SW 1271 (cell line): ENCODE results near the gene TNNI3K.

Experiments used
- DNase-seq, 2 experiments: peaks; one replicate each; lab custom pipeline; 2025; lab: John Stamatoyannopoulos, UW

Gene TNNI3K

DNA sequence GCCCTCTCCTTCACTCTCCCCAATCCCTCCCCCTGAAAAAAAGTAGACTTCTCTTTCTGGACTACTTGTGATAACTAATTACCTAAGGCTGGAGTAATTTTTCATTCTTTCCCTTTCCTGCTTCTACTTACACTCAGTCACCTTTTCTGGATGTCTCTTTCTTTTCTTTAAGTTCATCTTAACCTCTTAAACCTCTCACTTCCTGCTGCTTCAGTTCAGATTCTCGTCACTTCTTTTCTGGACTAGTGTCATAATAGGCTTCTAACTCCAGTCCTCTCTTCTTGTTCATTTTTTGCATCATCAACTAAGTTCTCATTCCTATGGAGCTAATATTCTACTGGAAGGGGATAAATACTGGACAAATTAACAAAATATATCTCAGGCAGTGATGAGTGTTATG is 201.8 kb downstream of the TNNI3K start:
- DNase-seq = no peak

DNA sequence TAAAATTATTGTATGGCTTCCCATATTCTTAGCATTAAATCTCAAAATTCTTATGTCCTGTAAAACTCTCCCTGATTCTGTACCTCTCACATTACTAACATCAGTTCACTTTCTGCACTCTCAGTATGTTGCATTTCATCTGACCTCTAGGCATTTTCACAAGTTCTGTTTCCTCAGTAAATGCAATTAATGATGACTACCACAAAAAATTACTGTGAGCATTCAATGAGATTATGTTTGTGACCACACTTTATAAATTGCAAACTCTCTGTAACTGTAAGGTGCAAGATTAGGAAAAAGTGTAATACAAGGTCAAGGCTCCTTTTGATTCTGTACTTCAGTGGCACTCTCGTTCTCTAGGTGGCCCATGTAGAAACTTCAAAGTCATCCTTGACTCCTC is 216.8 kb downstream of the TNNI3K start:
- DNase-seq = no peak

DNA sequence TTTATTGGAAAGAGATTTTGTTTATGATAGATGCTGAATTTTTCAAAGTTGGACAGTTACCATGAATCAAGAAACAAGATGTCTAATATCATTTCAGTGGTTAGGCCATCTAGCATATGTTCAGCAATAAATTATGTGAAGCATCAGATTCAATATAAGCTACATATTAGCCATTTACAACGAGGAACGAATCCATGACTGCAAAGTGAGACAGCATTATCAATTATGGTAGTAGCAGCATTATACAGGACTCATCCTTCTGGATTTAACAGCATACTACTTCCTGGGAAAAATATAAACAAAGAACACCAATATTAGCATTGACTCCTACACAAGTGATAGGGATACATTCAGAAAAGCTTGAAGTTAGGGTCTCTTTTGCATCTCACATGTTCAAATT is 218.1 kb downstream of the TNNI3K start:
- DNase-seq = no peak

DNA sequence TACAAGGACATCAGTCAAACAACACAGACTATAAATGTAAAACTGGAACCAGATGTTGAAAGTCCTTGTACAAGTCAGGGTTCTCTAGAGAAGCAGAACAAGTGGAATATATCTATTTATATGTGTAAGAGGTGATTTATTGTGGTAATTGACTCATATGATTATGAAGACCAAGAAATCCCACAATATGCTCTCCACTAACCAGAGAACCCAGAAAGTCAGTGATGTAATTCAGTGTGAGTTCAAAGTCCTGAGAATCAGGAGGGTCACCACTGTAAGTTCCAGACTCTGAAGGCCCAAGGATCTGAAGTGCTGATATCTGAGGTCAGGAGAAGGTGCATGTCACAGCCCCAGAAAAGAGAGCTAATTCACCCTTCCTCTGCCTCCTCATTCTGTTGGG is 220.2 kb downstream of the TNNI3K start:
- no peak for DNase-seq

DNA sequence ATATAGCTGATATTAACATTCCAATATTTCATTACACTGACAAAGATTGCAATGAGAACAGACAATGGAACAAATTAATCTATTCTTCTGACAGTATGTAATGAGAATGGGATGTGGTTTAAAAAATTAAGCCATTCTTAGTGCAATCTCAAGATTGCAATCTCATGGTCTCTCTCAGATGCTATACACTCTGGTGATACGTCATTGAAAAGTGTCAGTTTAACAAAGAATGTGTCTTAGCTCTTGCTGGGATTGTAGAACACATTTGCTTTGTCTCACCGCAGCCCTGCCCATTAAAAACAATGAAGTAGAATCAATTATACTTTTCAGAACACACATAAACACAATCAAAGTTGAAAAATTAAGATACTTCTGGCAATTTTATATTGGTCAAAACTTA is 222.1 kb downstream of the TNNI3K start:
- no peak for DNase-seq

DNA sequence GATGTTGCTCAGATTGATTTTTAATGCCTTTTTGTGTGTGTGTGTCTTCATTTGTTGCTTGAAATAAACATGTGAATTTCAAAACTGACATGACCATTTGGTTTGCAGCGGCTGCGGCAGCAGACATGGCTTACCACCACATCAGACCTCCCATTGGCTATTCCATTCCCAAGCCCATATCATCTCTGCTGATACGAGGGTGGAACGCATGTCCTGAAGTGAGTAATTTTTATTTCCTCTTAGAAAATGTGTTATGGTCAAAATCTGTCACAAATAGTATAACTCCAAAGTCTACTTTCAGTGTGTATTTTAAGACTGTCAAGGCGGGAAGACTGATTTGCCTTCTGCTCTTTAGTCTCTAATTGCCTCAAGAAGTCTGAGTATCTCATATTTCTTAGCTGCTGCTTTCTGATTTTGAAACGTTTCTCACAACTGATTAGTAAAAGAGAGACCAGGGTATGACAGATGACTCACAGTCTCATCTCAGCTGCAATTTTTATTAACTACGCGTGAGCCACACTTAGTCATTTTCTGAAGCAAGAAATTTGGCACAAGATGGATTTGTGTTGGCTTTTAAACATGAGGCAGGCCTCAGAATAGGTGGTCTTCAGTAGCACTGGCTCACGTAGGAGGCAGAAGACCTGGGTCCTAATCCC is 228.3 kb downstream of the TNNI3K start:
- no peak for DNase-seq

DNA sequence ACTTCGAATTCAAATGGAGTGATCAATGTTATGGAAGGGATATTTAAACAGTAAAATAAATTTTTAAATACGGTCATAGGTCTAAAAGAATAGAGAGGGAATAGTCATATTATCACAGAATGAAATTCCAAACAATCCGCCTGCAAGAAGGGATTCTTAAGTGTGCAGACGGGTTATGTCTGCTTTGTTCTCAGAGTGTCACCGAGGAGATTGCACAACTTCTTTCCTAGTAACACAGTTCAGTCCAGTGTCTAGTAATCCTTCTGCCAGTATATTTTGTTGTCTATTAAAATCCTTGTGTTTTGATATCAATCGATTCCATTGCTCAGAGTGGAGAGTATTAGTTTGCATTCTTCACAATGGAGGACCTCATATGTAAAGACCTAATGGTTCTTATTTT is 228.8 kb downstream of the TNNI3K start:
- DNase-seq = no peak

DNA sequence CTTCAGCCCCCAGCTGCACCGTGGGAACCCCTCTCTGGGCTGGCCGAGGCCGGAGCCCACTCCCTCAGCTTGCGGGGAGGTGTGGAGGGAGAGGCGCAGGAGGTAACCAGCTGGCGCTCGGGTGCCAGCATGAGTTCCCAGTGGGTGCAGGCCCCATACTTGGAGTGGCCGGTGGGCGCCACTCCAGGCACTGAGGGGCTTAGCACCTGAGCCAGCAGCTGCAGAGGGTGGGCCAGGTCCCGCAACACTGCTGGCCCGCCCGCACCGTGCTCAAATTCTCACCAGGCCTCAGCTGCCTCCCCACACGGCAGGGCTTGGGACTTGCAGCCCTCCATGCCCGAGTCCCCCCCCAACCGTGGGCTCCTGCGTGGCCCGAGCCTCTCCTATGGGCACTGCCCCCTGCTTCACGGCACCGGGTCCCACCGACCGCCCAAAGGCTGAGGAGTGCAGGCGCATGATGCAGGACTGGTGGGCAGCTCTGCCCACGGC is 230.1 kb downstream of the TNNI3K start:
- no peak for DNase-seq

DNA sequence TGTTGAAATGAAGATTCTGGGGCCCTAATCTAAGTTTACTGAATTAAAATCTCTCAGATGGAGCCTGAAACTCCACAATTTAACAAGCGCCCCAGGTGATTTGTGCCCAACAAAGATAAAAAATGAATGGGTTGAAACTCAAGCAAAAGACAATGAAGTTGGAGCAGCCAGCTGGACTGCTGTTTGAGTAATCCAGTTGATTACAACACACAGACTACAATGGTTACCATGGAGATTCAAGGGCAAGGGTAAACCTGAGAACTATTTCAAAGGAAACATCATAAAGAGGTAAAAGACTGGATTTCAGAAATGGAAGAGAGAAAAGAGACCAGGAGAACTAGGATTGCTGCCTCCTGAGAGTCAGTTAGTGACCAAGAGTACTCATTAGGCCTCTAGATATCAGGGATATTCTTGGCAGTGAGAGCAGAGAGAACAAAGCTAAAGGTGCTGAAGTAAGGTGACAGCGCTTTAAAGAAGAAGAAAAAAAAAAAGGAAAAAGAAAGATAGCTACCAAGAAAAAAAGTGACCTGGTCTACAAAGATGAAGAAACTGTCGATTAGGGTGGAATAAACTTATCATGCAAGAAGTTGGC is 232.7 kb downstream of the TNNI3K start:
- DNase-seq = no peak

DNA sequence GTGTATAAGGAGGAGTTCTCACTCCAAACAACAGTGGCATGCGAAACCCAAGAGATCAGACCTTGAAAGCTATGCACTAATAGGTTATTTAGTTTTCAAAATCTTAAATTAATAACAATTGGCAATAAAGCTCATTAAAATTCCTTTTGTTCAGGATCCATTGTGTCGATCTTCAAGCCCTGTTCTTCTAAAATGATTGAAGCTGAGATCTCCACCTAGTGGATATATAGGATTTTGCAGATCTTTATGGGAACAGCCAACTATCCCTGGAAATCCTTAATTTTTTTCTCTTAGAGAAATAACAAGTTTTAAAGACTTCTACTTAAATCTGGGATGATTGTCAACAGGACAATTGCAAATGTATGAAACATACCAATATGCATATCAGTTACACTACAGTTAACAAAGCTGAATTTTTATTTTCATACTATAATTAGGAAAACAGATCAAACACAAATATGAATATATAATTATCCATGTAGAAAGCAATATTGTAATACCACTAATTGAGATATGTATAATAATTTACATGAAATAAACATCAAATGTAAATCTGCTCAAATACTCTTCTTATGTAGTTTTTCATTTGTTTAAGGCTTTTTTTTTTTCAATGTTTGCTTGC is 233.9 kb downstream of the TNNI3K start:
- DNase-seq = peak in 1 of 2 experiments; percentile 42

DNA sequence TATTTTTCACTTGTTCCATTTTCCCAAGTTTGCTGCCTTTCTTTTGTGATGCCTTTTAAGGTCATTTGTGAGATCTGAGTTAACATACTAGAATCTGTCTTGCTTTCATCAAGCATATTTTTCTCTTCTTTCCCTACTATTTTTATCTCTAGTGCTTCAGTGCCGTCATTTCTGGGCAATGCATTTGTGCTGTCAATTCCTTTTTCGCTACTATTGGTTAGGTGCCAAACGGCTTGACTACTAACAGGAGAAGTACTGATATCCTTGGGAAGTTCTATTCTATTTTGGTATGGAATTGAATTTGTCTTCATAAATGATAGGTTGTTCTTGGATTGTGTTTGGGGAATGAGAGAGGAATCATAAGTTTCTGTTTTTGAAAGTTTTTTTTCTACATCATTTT is 235.1 kb downstream of the TNNI3K start:
- DNase-seq = no peak

DNA sequence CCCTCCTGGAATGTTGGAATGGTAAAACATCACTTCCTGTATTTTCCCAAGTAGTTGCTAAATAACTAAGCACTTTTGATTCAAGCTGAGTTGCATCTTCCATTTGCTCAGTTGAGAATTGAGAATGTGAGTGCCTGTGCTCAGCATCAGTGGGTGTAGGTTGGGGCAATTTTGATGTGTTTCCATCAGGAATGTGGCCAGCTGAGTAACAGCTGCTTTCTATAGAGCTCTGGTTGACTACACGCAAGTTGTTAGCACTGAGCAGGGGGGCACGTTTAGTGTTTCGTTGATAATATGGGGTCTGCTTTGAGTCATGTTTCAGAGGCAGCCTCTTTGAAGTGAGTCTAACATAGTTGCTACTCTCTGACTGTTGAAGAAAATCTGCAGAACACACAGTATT is 235.7 kb downstream of the TNNI3K start:
- no peak for DNase-seq

DNA sequence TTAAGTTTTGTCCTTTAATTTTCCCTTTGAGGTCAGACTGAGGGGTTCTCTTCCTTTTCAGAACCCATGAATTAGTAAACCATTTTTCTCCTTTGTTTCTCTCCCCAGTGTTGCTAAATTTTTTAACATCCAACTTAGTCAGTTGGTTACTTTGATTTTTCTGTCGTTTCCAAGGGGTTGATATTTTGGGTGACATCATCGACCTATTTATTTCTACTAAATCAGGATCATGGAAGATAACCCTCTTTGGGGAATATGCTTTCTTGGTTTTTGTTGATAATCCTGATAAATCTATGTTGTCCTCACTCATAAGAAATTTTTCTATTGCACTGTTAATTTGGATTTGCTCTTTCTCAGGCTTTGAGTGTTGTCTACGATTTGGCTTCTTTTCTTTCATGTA is 236.3 kb downstream of the TNNI3K start:
- no peak for DNase-seq

DNA sequence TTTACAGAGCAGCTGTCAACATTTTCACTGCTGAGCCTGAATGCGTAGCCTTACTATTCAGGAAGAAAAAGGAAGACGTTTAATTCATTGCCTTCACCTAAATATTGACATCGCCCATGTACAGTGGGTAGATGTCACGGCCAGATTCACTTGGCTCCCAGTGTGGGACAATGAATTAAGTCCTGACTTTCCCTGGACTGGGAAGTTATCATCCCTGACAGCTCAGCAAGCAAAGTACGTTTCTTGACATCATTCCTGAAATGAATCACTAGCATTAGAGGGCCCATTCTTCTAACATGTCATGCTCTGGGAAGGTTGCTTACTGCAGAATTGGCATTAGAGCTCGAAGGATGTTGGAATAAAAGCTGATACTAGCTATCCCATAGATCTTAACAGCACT is 239.4 kb downstream of the TNNI3K start:
- DNase-seq = no peak

DNA sequence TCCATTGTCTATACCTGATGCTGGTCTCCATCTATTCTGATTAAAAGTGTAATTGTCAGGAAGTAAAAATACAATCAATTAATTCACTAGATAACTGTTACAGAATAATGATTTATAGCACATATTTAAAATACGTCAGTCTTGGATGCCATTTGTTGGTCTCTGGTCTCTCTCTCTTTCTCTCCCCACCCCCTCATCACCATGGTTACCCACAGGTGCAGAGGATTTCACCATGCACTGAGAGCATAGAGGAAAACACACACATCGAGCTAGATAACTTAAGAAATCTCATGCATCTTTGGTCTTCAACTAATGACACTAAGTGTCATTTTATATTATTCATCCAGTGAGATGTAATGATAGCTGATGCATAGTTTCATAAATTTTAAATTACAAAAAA is 243.8 kb downstream of the TNNI3K start:
- no peak for DNase-seq

DNA sequence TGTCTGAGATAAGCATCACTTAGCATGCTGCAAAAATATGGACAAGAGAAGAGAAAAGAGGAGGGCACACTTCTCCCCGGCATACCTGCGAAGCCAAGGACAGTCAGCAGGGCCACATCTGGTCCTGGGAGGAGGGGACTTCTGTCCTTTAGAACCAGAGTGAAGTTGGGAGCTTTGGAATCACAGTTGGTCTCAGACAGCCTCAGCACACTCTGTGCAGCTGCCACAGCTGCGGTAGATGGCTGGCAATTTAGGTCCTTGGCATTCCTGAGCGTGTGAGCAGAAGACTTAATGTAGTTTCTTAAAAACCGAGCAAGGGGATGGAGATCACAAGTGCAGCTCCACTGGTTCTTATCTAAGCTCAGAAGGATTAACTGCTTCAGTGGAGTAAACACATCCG is 244.9 kb downstream of the TNNI3K start:
- DNase-seq = no peak

DNA sequence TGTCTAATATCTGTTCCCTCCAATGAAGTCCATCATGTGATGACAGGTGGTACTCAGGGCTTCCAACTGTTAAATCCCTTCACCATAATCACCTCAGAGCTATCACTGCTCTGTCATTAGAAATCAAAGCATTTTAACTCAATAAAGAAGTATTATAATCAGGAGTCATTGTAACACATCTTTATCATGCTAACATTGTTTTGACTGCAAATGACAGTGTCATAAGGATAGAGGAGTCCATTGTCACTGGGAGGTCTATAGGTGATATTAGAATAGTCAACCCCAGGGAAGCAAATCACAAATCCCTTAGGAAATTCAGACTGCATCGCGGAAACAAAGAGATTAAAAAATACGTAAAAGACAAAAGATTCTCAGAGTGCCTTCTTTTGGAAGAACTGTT is 246.4 kb downstream of the TNNI3K start:
- no peak for DNase-seq

DNA sequence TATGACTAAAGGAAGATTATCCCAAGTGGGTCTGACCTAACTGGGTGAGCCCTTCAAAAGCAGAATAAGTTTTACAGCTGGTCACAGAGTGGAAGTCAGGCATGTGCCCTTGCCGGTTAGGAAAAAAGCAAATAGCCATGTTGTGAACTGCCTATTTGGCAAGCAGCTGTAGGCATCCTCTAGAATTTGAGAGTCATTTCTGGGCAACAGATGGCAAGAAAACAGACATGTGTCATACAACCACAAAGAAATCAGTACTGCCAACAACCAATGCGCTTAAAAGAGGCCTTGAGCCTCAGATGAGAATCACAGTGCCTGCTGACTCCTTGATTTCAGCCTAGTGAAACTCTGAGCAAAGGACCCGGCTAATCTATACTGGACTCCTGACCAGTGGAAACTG is 250.4 kb downstream of the TNNI3K start:
- no peak for DNase-seq

DNA sequence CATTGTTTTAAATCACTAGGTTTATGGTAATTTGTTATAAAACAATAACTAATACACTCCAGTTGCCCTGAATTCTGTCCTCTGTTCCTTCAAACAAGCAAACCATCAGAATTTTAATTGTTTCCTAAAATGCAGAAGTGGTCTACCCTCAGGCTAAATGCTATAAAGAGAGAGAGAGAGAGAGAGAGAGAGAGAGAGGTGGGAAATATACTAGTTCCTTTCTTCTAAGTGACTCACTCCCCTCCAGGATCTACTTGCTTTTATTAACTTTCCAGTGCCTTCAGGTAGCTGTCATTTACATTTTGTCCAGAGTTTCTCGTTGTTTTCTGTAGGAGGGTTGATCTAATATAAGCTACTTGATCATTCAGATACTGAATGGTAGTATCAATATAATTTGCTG is 250.8 kb downstream of the TNNI3K start:
- no peak for DNase-seq

DNA sequence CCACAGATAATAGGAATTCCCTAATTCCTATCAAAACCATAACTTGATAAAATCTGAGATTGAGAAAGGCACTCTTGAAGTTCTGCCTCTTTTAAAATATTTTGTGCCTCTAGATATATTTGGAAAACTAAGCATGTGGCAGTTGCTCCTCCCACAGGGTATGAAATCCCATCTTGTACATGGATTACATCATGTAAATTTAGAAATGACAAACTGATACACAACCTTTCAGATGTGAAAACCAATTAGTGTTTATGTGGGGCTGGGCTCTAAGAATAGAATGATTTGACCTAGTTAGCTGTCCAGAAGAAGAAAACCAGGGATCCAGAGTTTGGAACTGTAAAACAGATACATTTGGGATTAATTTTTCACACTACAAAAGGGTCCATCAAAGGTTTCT is 261.5 kb downstream of the TNNI3K start:
- DNase-seq = no peak

DNA sequence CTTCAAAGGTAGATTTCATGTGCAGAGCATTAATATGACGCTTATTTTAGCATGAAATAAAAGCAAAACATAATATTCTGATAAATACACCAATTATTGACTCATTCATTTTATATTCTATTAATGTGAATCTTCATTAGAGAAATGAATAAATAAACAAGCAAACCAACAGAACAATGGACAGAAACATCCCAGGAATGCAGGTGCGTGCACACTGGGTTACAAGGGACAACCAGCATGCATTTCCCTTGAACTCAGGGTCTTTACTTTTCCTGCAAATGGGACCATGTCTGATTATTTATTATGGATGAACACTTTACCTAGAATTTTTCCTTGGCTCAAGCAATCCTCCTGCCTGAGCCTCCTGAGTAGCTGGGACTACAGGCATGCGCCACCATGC is 263.7 kb downstream of the TNNI3K start:
- DNase-seq = no peak

DNA sequence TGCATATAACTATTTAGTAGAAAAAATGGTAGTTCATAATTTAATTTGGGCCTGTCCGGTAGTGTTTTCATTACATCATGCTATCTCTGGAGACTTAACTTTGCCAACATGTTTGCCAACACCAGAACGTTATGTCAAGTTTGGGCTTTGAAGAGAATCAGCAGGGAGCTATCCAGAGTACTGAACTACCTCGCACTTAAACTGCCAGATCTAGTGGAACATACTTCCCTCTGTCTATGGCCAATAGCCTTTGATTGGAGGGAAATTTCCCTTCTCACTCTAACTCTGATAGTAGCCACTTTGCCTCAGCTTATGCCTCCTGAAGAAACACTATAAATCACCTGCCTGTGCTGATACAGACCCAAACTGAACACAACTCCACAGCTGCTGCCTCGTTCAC is 267.2 kb downstream of the TNNI3K start:
- DNase-seq = no peak

DNA sequence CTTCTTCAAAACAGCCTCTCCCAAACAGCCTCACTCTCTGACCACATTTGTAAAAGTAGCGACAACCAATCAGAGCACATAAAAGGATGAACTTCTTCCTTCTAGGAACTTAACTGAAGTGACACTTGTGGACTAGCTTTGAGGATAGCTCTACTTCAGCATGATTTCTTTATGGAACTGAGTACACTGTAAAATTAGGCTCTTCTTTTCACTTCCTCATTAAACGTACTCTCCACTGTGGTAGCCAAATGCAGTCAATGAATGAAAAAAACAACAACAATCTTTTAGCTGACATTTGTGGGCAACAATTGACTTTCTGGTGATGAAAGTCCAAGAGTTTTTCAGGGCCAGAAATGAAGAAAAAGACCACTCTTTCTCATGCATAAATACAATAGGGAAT is 267.7 kb downstream of the TNNI3K start:
- DNase-seq = no peak
